DMS79 (cell line): ENCODE results near the gene SLC30A7.

Experiments used
- DNase-seq: peaks from one replicate; lab custom pipeline; 2025; lab: John Stamatoyannopoulos, UW

SLC30A7 gene

GRCh38 chr1:101025657-101026429, 130.0 kb downstream of the SLC30A7 start, which contains the start of gene DPH5:
TSS of gene DPH5 (minus strand) at chr1:101025784. CDS start at chr1:101025443, 341 bp downstream.
- peak; percentile 63 for DNase-seq

- DNase-seq, result no peak
Measured at GRCh38 chr1:101026430-101026788, 130.5 kb downstream of the SLC30A7 start.

DNA sequence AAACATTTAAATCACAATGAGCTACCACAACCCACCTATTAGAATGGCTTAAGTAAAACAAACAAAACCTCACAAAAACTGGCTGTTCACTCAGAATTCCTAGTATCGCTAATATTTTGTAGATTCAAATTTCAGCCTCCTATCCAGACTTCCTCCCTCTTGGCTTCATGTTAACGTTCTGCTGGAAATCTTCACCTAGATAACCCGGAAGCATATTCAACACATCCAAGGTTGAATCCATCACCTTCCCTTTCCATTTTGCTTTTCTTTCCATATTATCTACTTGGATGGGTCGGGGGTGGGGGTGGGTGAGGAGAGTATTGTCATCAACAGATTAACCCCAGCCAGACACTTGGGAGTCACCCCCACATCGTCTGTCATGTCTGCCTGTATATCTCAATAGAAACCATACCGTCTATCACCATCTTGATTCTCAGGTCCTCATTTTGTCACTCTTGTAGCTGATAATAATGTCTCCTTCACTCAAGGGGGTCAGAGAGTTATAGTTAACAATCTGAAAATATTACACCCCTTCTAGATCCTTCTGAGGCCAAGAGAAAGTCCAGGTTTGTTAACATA, 131.4 kb downstream of the SLC30A7 start:
- no peak for DNase-seq

- DNase-seq, result no peak
Measured at GRCh38 chr1:101028466-101028865, 132.6 kb downstream of the SLC30A7 start.

DNA sequence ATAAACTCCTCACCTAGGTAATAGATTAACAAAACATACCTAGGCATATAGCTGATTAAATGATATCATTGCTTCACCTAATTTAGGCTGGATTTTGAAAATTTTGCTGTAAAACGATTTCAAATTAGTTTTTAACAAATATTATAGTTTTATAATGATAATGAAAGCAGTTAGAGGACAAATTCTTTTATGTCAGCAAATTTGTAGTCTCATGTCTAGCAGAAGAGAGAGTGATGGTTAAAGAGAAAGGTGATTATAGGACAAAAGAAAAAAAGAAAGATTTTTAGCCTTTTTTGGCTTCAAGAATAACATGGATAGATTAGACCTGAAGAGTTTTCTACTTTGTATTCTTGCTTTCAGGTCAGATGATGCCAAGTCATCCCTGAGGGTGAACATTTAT, 133.3 kb downstream of the SLC30A7 start:
- DNase-seq, result no peak

DNA sequence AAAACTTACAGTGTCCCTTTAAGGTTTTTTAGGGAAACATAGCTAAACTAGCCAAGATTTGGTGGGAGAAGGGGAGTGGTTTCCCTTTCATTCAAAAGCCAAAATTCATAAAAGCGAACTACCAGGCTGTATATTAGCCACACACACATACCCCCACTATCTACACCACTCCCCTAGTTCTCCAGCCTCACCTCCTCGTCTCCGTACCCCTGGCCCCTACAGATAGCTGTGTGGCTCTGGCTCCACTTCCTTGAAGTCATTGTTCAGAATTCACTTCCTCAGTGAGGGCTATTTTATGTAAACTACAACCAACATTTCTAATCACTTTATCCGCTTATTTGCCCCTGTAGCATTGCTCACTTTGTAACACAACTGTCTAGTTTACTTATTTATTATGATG, 135.0 kb downstream of the SLC30A7 start:
- no peak for DNase-seq
